Uterus (tissue), 2 donors: ENCODE data around the gene KRTAP1-3.
"Not testable (repeated sequence)": the region's sequence is repeated elsewhere in the genome, so short reads cannot be mapped to it uniquely, and the experiment has no call there.

Experiments
- POLR2A ChIP-seq, 2 donors: fragments of 450-650 bp; IDR thresholded peaks; one replicate each; pipeline ENCODE4 v1.6.1; 2016; ENCODE audit warnings: antibody characterized with exemption in 2 of 2, mild to moderate bottlenecking in 1 of 2, moderate library complexity in 1 of 2
- TF ChIP-seq, protein P1 (sequence below), 4 experiments: fragments of 200-600 bp in 2 of 4; fragments of 450-650 bp in 2 of 4; sonication (generic) in 2 of 4; IDR thresholded peaks; one replicate each; pipeline ENCODE4 v1.5.1; 2016 to 2019; ENCODE audit warnings: antibody characterized with exemption in 4 of 4, mild to moderate bottlenecking in 2 of 4, moderate library complexity in 1 of 4

DNA sequence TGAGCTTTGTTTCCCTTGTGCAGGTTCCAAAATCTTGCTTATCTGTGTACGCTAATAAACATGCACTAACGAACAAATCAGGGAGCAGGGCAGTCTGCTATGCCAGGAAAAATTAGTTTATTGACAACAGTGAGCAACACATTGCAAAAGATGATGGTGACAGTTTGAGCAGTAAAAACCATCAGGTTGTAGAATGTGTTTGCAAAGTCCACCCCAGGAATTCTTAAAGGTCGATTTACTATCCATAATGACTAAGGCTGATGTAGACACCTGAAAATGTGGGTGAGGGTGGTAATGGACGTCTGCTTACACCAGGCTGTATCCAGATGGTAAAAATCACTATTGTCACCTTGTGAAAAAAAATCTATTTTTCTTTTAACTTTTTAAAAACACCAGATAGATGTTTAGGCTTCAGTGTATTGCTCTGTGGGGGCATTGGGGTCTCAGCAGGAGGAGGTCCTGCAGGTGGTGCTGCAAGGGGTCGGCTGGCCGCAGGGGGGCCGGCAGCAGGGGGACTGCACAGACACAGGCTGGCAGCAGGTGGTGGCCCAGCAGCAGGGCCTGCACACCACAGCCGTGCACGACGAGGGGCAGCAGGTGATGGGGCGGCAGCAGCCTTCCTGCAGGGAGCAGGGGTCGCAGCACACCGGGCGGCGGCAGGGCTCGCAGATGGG is 30.5 kb upstream of the KRTAP1-3 start:
- TF ChIP-seq, protein P1, sequence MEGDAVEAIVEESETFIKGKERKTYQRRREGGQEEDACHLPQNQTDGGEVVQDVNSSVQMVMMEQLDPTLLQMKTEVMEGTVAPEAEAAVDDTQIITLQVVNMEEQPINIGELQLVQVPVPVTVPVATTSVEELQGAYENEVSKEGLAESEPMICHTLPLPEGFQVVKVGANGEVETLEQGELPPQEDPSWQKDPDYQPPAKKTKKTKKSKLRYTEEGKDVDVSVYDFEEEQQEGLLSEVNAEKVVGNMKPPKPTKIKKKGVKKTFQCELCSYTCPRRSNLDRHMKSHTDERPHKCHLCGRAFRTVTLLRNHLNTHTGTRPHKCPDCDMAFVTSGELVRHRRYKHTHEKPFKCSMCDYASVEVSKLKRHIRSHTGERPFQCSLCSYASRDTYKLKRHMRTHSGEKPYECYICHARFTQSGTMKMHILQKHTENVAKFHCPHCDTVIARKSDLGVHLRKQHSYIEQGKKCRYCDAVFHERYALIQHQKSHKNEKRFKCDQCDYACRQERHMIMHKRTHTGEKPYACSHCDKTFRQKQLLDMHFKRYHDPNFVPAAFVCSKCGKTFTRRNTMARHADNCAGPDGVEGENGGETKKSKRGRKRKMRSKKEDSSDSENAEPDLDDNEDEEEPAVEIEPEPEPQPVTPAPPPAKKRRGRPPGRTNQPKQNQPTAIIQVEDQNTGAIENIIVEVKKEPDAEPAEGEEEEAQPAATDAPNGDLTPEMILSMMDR (IDR thresholded peaks at IDR 0.05), result not testable (repeated sequence)
- TF ChIP-seq POLR2A (IDR thresholded peaks at IDR 0.05), result not testable (repeated sequence)
